Measurements from ENCODE around the gene MPRIP.
"Not testable (repeated sequence)": the region's sequence is repeated elsewhere in the genome, so short reads cannot be mapped to it uniquely, and the experiment has no call there.

Gene MPRIP, protein sequence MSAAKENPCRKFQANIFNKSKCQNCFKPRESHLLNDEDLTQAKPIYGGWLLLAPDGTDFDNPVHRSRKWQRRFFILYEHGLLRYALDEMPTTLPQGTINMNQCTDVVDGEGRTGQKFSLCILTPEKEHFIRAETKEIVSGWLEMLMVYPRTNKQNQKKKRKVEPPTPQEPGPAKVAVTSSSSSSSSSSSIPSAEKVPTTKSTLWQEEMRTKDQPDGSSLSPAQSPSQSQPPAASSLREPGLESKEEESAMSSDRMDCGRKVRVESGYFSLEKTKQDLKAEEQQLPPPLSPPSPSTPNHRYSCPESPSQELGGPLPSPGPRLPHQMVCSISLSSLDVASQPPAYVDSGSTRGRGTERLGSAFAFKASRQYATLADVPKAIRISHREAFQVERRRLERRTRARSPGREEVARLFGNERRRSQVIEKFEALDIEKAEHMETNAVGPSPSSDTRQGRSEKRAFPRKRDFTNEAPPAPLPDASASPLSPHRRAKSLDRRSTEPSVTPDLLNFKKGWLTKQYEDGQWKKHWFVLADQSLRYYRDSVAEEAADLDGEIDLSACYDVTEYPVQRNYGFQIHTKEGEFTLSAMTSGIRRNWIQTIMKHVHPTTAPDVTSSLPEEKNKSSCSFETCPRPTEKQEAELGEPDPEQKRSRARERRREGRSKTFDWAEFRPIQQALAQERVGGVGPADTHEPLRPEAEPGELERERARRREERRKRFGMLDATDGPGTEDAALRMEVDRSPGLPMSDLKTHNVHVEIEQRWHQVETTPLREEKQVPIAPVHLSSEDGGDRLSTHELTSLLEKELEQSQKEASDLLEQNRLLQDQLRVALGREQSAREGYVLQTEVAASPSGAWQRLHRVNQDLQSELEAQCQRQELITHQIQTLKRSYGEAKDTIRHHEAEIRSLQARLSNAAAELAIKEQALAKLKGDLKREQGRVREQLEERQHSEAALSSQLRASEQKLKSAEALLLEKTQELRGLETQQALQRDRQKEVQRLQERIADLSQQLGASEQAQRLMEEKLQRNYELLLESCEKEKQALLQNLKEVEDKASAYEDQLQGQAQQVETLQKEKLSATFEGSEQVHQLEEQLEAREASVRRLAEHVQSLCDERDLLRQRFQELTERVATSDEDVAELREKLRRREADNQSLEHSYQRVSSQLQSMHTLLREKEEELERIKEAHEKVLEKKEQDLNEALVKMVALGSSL (N-terminal part only)

DNA sequence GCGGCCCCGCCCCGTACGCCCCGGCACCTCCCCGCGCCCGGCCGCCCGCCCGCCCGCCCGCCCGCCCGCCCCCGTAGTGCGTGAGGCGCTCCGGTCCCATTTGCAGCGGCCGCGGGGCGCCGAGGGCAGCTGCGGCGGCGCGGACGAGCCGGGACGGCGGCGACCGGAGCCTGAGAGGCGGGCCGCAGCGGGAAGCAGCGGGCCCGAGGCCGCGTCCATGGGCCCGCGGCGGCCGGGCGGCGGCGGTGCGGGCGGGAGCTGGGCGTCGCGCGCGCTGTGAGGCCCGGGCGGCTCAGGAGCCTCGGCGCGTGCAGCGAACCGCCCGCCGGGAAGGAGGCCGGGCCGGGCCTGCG, at the start of gene MPRIP:
TSS of gene MPRIP (plus strand) at position 74 of the 353 bp plus-strand sequence. CDS start 392 bp downstream, outside the sequence.
- in situ Hi-C loops (cut with MboI; ENCODE audit: low sequenced_read_pairs) = no loop called here

DNA sequence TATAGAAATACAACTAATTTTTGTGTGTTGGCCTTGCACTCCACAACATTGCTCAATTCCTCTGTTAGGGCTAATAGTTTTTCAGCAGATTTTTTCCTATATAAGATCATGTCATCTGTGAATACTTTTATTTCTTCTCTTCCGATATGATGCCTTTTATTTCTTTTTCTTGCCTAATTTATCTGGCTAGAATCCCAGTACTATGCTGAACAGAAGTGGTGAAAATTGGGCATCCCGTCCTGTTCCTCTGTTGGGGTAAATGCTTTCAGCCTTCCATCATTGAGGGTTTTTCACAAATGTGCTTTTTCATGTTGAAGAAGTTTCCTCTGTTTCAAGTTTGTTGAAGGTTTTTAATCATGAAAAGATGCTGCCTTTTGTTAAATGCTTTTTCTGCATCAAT, 47.6 kb upstream of the MPRIP start:
- in situ Hi-C loops (cut with MboI; ENCODE audit: low sequenced_read_pairs) = no loop called here

DNA sequence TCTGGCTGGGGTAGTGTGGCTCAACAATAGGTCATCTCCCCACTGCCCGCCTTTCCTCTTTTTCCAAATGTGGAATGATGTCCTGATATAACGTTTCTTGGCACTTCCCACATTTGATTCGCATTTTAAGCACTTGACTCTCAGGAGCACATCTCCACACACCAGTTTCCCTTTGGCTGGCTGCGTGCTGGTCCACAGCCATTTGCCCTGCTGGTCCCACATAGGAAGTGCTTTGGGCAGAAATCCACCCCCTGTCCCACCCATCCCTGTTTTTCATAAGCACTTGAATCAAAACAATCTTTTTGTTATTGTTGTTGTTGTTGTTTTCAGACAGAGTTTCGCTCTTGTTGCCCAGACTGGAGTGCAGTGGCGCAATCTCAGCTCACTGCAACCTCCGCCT, 46.3 kb upstream of the MPRIP start:
- in situ Hi-C loops (cut with MboI; ENCODE audit: low sequenced_read_pairs) = no loop called here

DNA sequence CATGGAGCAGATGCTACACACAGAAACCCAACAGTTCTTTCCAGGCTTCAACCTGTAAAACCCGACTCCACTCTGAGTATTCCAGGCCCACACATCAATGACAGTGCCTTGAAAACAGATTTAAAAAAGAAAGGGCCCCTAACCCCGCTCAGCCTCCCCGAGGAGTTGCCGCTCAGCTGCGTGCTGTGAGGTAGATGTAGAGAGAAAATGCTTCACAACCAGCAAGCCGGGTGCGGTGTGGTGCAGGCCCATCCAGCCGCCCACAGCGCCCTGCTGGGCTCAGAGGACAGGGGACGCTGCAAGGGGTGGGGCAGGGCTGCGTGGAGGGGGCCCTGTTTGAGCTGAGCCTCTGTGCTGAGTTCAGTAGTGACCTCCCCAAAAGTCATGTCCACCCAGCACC, 45.5 kb upstream of the MPRIP start:
- in situ Hi-C loops (cut with MboI; ENCODE audit: low sequenced_read_pairs) = not testable (repeated sequence)

DNA sequence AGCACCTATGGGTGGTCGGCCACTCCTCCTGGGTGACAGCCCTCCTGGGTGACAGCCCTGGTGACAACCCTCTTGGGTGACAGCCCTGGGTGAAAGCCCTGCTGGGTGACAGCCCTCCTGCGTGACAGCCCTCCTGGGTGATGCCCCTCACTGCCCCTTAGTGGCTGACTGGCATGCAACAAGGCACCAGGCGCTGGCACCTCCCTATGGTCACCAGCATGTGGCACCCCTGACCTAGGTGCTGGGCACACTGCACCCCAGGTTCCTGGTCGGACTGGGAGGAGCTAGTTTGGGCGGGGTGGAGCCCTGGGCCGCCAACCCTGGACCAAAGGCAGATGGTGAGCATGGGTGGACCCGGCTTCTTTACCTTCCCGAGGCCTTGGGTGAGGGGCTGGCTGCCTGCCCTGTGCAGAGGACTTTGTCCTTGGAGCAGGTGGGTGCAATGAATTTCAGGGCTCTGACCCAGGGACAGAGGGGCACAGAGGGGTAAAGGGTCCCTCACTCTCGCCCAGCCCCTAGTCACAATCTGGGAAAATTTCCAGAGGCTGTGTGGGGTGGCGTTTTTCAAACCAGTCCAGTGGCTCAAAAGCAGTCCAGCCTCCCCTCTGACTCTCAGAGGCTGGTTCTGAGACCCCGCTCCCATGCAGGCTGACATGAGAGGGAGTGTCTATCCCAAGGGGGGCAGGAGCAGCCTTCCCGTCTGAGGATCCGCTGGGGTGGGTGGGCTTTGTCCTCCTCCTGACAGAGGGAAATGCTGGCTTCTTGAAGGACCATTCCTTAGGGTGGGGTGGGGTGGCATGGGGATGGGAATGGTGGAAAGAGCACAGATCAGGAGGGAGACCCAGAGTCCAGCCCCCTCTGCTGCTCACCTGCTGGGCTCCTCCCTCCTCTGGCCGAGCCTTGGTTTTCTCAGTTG, 44.5 kb upstream of the MPRIP start:
- in situ Hi-C loops (cut with MboI; ENCODE audit: low sequenced_read_pairs) = no loop called here

DNA sequence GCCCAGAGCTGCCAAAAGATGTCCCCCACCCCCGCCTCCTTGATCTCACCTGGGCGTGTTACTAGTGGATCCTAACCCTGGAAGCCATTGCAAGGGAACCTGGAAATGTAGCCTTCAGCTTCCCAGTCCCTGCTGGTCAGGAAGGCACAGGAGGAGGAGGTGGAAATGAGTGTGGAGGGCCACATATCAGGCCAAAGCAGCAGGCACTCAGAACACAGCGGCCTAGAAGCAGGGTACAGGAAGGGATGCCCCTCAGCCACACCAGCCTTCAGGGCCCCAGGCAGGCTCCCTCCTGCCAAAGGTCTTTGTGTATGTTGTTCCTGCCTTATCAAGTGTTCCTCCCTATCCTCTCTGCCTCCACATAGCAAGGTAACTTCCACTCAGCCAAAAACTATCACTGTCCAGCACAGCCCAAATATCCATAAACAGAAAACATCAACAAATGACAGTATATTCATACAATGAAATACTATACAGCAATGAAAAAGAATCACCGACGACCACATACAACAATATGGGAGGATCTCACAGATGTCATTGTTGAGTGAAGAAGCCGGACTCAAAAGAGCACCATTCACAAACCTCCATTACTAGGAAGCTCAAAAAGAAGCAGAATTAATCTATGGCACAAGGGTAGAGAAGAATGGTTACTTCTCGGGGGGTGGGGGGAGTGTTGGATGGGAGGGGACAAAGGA, 42.2 kb upstream of the MPRIP start:
- in situ Hi-C loops (cut with MboI; ENCODE audit: low sequenced_read_pairs) = no loop called here

DNA sequence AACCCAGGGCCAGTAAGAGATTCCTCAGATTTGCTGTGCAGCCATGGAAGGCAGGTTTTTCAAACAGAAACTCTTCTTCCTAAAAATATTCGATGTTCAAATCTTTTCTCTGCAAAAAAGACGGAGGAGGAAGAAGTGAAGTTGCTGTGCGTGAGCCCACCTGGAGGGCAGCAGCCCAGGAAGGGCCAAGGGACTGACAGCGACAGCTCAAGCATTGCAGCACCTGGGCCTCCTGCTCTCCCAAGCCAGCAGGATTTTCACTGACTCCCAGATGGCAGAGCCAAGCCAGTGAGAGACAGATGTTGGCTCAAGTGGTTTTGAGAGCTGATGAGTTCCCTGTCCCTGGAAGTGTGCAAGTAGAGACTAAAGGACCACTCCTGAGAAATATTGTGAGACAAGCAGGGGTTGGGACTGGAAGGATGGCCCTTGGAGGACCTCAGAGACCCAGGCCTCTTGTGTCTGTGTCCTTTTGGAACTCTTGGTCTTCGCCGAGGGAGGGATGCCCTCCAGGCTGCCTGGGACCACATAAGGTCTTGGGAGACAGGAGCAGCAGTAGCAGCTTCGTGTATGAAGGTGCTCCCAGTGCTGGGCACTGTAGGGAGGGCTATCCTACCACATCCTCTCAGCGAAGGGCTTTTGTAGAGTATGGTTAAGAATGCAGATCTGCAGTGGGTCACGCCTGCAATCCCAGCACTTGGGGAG, 41.0 kb upstream of the MPRIP start:
- in situ Hi-C loops (cut with MboI; ENCODE audit: low sequenced_read_pairs) = no loop called here

DNA sequence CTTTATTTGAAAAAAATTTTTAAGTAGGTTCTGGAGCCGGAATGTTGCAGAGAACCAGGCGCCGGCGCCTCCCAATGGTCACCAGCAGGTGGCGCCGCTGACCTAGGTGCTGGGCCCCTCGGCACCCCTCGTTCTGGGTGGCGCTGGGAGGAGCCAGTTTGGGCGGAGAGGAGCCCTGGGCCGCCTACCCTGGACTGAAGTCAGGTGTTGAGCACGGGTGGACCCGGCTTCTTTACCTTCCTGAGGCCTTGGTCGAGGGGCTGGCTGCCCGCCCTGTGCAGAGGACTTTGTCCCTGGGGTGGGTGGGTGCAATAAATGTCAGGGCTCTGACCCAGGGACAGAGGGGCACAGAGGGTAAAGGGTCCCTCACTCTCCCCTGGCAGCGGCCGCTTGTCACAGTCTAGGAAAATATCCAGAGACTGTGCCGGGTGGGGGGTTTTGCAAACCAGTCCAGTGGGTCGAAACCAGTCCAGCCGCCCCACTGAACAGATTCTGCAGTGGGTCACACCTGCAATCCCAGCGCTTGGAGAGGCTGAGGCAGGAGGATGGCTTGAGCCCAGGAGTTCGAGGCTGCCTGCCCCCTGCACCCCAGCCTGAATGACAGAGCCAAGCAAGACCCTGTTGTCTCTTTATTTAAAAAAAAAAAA, 40.3 kb upstream of the MPRIP start:
- in situ Hi-C loops (cut with MboI; ENCODE audit: low sequenced_read_pairs) = no loop called here

DNA sequence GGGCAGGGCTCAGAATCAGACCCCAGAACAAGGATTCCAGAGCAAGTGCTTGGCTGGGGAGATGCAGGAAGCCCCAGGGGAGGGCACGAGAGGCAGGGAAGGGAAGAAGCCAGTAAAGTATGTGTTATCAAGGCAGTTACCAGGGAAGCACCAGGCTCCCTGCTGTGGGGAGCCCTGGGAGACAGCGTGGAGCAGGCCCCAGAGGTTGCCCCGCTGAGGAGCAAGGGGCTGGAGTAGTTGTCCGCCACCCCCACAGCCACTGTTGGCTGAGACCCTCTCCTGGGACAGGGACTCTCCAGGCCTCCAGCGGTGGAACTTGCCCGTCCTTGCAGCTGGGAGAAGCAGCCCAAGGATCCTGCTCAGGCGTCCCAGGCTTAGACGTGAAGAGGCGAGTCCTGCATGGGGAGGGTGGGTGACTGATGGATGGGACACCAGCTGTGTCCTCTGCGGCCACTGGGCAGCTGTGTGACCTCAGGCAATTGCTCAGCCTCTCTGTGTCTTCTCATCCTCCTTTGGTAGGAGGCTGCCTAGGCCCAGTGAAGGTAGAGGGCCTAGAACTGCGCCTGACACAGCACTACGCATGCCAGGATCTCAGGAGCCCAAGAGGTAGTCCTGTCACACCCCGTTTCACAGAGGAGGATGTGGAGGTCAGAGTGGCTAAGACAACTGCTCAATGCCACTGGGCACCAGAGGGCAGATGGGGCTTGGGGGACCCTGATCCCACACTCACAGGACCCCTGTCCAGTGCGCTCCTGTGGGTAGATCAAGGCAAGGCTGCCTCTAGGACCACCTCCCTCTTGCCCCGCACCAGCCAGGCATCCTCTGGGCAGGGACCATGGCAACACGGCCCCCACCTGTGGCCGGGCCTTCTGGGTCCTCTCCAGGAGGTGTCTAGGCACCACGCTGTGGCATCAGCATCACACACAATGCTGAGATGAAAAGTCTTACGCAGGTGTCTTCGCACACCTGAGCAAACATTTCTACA, 39.2 kb upstream of the MPRIP start:
- in situ Hi-C loops (cut with MboI; ENCODE audit: low sequenced_read_pairs) = not testable (repeated sequence)

DNA sequence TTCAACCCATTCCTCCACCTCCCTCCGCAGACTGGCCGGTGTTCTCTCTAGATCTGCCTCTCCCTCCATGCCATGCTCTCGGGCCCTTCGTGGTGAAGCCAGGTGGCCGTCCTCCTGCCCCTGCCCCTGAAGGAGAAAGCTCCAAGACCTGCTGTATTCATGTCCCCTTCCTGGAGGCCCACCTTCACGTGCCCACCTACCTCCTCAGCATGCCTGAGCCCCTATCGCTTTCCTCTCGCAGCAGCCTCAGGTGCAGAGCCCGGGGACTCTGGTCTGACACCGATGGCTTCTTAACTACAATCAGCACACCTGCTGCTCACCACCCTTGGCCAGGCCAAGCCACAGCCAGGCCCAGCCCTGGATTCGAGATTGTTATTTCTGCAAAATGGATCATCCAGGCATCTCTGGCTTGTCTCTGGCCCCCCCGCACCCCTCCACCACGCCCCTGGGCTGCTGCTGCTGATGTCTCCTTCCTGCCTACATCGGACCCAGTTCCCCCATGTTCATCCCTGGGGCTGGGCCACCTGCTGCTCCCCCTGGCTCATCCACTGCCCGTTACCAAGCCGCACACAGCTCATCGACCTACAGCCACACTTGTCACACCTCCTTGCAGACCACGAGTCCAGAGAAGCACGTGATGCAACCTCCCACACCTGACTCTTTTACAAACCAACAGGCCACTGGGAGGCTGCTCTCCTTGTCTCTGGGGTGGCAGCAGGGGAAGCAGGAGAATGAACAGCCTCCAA, 37.8 kb upstream of the MPRIP start:
- in situ Hi-C loops (cut with MboI; ENCODE audit: low sequenced_read_pairs) = no loop called here

DNA sequence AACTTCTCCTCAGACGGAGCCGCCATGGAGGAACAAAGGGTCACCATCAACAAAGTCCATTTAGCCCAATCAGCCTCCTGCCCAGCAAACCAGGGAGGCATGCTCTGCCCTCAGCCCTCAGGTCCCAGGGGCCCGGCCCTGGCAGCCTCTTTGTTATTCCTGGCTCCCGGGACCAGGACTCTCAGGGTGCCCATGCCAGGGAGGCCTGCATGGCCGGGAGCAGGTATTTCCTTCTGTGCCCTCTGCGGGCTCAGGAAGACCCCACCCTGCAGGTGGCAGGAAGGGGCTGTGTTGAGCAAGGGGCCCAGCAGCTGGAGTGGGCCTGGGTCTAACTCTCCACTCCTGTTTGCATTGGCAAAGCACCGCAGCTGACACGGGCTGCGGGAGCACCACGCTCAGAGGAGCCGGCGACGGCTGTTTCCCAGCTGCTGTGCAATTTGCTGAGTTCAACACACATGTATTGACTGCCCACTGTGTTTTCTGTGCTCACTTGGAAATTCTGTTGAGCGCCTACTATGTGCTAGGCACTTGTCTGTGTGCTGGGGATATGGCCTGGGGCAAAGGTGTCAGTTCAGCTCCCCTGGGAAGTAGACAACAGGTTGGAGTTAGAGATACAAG, 37.2 kb upstream of the MPRIP start:
- in situ Hi-C loops (cut with MboI; ENCODE audit: low sequenced_read_pairs) = not testable (repeated sequence)

DNA sequence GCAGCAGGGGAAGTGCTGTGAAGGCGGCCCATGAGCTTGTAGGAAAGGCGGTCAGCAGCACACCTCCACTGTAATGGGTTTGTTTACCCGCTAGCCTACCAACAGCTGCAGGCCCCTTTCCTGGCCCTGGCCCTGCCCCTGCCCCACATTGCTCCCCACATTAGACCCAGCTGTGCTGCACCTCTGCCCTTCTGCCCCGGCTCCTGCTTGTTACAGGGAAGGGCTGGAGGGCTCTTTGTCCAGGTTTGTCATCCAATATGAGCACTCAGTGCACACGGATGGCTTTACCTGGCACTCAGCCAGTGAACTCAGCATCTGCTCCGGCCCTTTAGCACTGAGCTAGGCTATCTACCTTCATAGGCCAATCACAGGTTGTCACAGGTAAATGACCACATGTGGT, 34.4 kb upstream of the MPRIP start:
- in situ Hi-C loops (cut with MboI; ENCODE audit: low sequenced_read_pairs) = not testable (repeated sequence)

DNA sequence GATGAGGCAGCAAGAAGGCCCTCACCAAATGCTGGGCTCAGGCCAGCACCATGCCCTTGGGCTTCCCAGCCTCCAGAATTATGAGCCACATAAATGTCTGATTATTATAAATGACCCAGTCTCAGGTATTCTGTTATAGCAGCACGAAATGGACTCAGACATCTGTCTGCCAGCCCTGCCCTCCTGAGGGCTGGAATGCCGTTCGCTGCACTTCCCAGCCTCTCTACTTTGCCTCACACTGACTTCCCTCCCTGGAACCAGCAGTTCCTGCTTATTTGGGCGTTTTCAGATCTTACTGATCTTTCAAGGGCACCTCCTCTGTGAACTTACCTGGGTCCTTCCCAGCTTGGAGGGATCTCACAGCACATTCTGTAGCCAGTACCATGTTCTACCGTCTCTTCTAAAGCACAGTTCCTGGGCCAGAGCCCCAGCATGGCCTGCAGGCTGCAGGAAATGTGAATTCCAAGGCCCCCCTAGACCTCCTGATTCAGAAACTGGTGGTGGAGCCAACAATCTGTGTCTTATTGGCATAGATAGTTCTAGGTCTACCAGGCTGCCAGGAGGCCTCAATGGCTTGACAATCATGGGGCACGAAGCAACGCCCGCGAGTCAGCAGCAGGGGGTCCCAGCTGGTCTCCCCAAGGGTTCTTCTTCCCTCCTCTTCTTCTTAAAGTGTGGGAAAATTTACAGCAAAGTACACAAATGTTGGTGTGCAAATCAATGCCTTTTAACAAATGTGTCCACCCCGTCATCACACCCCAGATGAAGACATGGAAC, 33.4 kb upstream of the MPRIP start:
- in situ Hi-C loops (cut with MboI; ENCODE audit: low sequenced_read_pairs) = not testable (repeated sequence)

DNA sequence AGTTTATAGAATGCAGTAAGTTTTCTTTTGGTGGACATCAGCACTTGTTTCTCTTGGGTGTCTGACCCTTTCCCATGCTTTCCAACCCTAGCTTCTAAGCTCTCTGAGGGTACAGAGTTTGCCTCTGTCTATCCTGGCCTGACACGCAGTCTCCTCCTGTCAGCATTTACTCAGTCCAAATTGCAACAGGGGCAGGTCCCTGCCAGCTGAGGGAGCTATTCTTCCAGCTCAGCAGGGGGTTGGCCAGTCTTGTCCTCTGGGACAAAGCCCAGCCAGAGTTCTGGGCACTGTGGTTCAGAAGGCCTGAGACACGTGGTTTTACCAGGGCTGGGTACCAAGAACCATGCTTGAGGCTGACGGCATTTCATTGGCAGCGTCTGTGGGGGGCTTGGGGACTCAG, 32.3 kb upstream of the MPRIP start:
- in situ Hi-C loops (cut with MboI; ENCODE audit: low sequenced_read_pairs) = not testable (repeated sequence)

DNA sequence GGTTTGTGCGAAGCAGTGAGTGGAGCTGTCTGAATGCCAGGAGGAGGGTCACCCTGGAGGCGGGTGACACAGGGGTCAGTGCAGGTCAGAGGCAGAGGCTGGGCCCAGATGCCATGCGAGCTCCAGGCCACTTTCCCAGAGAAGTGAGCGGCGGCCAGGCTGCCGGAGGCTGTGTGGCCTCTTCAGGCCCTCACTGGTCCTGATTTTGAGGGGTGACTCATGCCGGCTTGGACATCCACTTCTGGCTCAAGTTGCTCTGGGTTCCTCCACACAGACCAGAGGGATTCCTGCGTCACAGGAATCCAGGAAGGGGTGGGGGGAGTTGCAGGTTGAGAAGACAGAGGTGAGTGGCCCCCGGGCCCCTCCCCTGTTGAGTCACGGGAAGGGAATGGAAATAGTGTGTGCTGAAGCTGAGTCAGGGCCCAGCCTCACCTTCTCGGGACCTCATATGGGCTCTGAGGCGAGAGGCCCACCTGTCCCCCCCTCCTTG, 31.7 kb upstream of the MPRIP start:
- in situ Hi-C loops (cut with MboI; ENCODE audit: low sequenced_read_pairs) = not testable (repeated sequence)
